NB4 (cell line): ENCODE results near the gene MICAL3.

Source experiments
- DNase-seq: peaks from one replicate; pipeline ENCODE4 v3.0.0; 2010; ENCODE audit warnings: low read depth
- H3K4me3 ChIP-seq: one replicate; pipeline ENCODE4 v1.5.1; 2011; ENCODE audit warnings: mild to moderate bottlenecking, low read depth, low read length, moderate library complexity
- MYC ChIP-seq: IDR thresholded peaks from 2 replicates; pipeline ENCODE4 v1.6.1; 2011; ENCODE audit warnings: low read depth, low read length
- POLR2A ChIP-seq: IDR thresholded peaks from 2 replicates; pipeline ENCODE4 v1.6.1; 2011; ENCODE audit warnings: mild to moderate bottlenecking; ENCODE audit not compliant: insufficient read length; ENCODE audit errors: extremely low read depth
- TF ChIP-seq, protein P1 (sequence below): IDR thresholded peaks from 2 replicates; pipeline ENCODE4 v1.6.1; 2011; ENCODE audit warnings: low read depth, low read length
- TF ChIP-seq, protein P2 (sequence below): IDR thresholded peaks from one replicate; pipeline ENCODE4 v1.5.1; 2012; ENCODE audit warnings: low read depth, low read length

The MICAL3 gene

DNA sequence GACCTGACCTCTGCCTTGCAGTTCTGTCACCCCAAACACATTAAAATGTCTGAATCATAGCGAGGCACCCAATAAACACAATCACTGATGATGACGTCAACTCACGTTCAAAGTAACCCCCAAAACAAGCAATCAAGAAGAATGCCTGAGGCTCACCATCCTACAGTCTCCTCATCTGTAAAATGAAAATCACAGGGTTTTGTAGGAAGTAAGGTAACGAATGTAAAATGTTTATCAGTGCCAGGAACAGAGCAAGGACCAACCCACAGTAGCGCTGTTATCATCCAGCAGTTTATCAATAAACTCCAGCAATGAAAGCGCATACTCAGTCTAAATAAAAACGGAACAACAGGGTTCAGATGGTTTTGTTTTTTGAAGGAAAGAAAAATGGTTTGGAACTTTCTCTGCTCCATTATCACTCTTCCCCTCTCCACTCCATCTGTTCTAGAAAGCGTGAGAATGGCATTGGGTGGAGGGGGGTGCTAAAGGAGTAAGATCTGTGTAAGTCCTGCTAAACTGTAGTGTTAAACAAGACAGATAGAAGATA is 110.5 kb downstream of the MICAL3 start:
- no peak for DNase-seq
- no peak overlapping the region for H3K4me3 ChIP-seq
- TF ChIP-seq, protein P1, sequence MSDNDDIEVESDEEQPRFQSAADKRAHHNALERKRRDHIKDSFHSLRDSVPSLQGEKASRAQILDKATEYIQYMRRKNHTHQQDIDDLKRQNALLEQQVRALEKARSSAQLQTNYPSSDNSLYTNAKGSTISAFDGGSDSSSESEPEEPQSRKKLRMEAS = no peak
- TF ChIP-seq, protein P2, sequence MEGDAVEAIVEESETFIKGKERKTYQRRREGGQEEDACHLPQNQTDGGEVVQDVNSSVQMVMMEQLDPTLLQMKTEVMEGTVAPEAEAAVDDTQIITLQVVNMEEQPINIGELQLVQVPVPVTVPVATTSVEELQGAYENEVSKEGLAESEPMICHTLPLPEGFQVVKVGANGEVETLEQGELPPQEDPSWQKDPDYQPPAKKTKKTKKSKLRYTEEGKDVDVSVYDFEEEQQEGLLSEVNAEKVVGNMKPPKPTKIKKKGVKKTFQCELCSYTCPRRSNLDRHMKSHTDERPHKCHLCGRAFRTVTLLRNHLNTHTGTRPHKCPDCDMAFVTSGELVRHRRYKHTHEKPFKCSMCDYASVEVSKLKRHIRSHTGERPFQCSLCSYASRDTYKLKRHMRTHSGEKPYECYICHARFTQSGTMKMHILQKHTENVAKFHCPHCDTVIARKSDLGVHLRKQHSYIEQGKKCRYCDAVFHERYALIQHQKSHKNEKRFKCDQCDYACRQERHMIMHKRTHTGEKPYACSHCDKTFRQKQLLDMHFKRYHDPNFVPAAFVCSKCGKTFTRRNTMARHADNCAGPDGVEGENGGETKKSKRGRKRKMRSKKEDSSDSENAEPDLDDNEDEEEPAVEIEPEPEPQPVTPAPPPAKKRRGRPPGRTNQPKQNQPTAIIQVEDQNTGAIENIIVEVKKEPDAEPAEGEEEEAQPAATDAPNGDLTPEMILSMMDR = no peak
- TF ChIP-seq POLR2A (no peak), MYC (no peak)

DNA sequence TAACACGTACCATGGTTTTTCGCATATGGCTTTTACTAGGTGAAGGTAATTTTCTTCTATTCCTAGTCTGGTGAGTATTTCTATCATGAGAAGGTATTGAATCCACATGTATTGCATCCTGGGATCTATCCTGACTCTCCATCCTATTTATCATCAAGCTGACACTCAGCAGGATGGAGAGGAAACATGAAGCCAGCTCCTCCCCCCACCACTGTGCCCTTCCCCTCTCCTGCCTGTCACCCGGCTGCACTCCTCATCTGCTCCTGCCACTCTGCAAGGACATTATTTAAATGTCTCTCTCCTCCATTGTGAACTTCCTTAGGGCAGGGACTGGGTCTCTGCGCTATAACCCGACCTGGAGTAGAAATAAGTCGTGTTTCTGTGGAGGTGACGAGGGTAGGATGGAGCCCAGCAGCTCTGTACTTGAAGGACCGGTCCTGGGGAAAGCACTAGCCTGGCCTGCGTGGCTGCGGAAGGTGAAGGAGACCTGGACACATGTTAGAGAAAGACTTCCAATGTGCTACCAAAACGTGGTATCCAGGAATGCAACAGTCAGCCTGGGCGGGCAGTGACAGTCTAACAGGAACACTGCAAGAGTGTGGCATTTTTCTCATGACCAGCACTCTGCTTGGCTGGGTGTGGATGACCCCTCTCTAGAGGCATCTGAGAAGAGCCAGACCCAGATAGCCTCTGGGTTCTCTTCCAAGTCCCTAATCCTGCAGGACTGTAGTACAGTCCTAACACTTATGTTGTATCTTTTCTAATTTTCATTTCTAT is 111.2 kb downstream of the MICAL3 start:
- H3K4me3 ChIP-seq = no peak overlapping the region
- DNase-seq = no peak
- TF ChIP-seq POLR2A (no peak), MYC (no peak)
- TF ChIP-seq, protein P1 = no peak
- TF ChIP-seq, protein P2 = no peak

DNA sequence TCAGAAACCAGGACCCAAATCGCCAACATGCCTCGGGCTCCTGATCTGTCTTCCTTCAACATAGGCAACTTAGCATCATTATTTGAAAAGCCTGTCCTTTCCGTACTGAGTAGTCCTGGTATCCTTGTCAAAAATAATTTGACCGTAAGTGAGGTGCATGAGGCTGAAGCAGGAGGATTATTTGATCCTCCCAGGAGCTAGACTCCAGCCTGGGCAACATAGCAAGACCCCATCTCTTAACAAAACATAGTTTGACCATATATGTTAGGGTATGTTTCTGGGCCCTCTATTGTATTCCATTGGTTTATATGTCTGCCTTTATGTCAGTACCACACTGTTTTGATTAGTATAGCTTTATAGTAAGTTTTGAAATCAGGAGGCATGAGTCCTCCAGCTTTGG is 112.5 kb downstream of the MICAL3 start:
- H3K4me3 ChIP-seq = no peak overlapping the region
- TF ChIP-seq POLR2A (no peak), MYC (no peak)
- TF ChIP-seq, protein P1 = no peak
- TF ChIP-seq, protein P2 = no peak
- no peak for DNase-seq

DNA sequence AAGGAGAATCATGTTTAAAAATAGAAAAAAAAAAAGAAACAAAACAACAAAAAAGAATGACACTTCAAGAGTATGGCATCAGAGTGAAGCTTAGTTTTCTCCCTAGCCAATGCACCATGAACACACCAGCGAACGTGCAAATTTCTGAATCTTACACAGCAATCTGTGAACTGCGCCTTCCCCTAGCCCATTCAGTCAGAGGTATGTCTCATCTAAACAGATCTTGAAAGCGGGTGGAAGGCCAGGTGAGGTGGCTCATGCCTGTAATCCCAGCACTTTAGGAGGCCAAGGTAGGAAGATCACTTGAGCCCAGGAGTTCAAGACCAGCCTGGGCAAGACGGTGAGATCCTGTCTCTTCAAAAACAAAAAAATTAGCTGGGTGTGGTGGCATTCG is 113.1 kb downstream of the MICAL3 start:
- no peak for DNase-seq
- TF ChIP-seq, protein P2 = no peak
- no peak for TF ChIP-seq MYC
- TF ChIP-seq POLR2A = no peak
- TF ChIP-seq, protein P1 = no peak
- no peak overlapping the region for H3K4me3 ChIP-seq

DNA sequence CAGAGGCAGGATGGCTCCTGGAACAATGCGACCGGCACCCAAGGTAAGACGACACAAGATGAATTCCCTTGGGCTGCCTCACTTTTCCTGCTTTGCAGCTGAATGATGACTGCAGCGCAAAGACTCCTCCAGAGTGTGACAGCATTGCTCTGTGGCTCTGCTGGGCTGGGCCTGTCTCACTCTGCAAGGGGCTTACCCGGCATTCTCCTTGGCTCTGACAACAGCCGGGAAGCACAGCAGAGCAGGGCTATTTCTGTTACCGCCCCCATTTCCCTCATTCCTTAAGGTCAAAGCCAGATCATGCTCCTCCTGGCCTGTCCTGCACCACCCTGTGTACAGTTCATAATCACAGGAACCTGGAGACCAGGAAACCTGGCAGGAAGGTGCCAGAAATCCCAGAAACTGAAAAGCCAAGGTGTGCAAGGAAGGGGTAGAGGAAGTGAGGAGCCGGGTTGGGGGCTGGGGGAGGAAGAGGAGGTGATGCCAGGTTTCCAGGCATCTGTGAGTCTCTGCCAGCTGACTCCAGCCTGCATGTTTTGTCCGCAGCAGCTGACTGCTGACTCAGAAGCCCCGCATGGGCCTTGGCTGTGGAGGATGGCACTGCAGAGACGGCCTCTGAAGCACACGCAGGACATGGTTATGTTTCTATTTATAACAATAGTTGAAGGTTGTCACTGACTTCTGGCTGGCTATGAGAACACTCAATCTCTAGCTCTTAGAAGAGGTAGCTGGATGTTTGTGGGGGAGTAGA is 113.6 kb downstream of the MICAL3 start:
- no peak for TF ChIP-seq POLR2A
- TF ChIP-seq, protein P2 = no peak
- TF ChIP-seq MYC = no peak
- TF ChIP-seq, protein P1 = no peak
- DNase-seq = no peak
- H3K4me3 ChIP-seq = no peak overlapping the region
